ENCODE results near the gene SLC22A12.

DNA sequence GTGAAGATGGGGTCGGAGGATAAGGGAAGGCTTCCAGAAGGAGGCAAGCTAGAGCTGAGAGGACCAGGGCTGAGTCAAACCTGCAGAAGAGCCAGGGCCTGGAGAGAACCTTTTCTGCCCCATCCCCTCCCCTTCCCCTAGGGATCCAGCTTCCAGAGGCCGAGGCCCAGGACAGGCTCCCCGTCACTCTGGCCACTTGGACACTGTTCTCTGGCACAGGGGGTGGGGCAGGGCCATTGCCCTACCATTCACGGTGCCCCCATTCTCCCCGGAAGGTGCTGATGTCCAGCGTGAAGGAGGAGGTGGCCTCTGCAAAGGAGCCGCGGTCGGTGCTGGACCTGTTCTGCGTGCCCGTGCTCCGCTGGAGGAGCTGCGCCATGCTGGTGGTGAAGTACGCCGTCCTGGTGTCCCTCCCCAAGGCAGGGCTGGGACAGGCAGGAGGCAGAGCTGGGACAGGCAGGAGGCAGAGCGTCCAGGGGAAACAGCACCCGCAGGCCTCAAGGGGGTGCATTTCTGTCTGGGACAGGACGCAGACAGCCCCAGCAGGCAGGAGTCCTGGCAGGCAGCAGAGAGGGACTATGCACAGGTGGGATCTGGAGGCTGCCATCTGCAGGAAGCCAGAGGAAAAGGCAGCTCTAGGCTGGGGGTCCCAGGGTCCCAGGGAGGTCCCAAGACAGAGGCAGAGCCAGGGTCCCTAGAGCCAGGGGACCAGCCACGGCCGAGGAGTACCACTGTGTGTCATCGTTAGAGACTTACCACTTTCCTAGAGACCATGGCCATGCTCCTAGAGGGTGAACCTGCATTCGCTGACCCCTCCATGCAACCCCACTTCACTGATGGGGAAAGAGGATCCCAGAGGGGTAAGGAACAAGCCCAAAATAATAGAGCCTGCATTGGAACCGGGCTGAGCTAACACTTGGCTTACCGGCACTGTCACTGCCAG lies 25.8 kb upstream of the SLC22A12 start:
- TF ChIP-seq CREB1 (IDR thresholded peaks at IDR 0.05) (peak; percentile 25; the same call in 1 of the 2 replicates), POLR2AphosphoS5 (IDR thresholded peaks at IDR 0.05; ENCODE audit: low read depth, low read length) (no peak), YY1 (IDR thresholded peaks at IDR 0.05; ENCODE audit: low read depth, low read length) (no peak), TAF1 (IDR thresholded peaks at IDR 0.05; ENCODE audit: low read depth, low read length) (no peak), KDM1A (IDR thresholded peaks at IDR 0.05; ENCODE audit: borderline replicate concordance, low read length) (no peak), BCL11A (IDR thresholded peaks at IDR 0.05; ENCODE audit: low read depth in 2 of 2, low read length in 2 of 2) (no peak), CHD2 (IDR thresholded peaks at IDR 0.05; ENCODE audit: low read length) (no peak), RAD21 (IDR thresholded peaks at IDR 0.05 in 1 of 2, conservative IDR thresholded peaks at IDR 0.05 in 1 of 2; ENCODE audit: low read depth in 2 of 2, low read length in 2 of 2) (peak; percentile 49 to 67), SIX5 (IDR thresholded peaks at IDR 0.05; ENCODE audit: low read depth, low read length) (no peak), HDAC2 (IDR thresholded peaks at IDR 0.05; ENCODE audit: borderline replicate concordance in 1 of 2, low read depth in 2 of 2, low read length in 2 of 2) (no peak)
- TF ChIP-seq, protein P1, sequence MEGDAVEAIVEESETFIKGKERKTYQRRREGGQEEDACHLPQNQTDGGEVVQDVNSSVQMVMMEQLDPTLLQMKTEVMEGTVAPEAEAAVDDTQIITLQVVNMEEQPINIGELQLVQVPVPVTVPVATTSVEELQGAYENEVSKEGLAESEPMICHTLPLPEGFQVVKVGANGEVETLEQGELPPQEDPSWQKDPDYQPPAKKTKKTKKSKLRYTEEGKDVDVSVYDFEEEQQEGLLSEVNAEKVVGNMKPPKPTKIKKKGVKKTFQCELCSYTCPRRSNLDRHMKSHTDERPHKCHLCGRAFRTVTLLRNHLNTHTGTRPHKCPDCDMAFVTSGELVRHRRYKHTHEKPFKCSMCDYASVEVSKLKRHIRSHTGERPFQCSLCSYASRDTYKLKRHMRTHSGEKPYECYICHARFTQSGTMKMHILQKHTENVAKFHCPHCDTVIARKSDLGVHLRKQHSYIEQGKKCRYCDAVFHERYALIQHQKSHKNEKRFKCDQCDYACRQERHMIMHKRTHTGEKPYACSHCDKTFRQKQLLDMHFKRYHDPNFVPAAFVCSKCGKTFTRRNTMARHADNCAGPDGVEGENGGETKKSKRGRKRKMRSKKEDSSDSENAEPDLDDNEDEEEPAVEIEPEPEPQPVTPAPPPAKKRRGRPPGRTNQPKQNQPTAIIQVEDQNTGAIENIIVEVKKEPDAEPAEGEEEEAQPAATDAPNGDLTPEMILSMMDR (IDR thresholded peaks at IDR 0.05; ENCODE audit: control extremely low read depth in 1 of 3, insufficient read depth in 1 of 3, low read depth in 1 of 3, low read length in 3 of 3), result peak in 2 of 3 experiments; percentile 88 to 94; a peak in 3 of 4 replicates
- TF ChIP-seq, protein P2, sequence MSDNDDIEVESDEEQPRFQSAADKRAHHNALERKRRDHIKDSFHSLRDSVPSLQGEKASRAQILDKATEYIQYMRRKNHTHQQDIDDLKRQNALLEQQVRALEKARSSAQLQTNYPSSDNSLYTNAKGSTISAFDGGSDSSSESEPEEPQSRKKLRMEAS (IDR thresholded peaks at IDR 0.05), result peak; percentile 40
- TF ChIP-seq, protein P3, sequence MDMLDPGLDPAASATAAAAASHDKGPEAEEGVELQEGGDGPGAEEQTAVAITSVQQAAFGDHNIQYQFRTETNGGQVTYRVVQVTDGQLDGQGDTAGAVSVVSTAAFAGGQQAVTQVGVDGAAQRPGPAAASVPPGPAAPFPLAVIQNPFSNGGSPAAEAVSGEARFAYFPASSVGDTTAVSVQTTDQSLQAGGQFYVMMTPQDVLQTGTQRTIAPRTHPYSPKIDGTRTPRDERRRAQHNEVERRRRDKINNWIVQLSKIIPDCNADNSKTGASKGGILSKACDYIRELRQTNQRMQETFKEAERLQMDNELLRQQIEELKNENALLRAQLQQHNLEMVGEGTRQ (IDR thresholded peaks at IDR 0.05; ENCODE audit: low read length), result no peak

All from H1 (cell line).